Right lobe of liver (tissue), 6 donors: ENCODE measurements around the gene WDHD1. TPM values are rescaled to one million over a fixed set of nuclear protein-coding genes. Genes with fewer than 3 reads are reported as not detected.
A peak's percentile ranks its signal among the peaks of the same experiment; 100 is the strongest.

Source experiments
- ATAC-seq, 4 donors: fragments of 200-7000 bp; cut with Tn5 transposase; one replicate each; pipeline ENCODE4 v1.9.1; 2020; ENCODE audit warnings: mild to moderate bottlenecking in 4 of 4, moderate library complexity in 4 of 4
- DNase-seq, 3 donors: peaks; one replicate each; pipeline ENCODE4 v3.0.0-alpha.2; 2020
- H3K27ac ChIP-seq, 3 donors: fragments of 200-600 bp; one replicate each; pipeline ENCODE4 v1.8.0; 2022
- H3K27me3 ChIP-seq, 2 donors: fragments of 200-600 bp; one replicate each; pipeline ENCODE4 v1.8.0; 2022
- H3K36me3 ChIP-seq, 4 donors: fragments of 200-600 bp; sonication (generic) in 1 of 4; one replicate each; pipeline versions ENCODE4 v1.5.1 to v1.8.0; 2017 to 2022; ENCODE audit warnings: control low read depth in 1 of 4
- H3K4me1 ChIP-seq, 4 donors: fragments of 200-600 bp; sonication (generic) in 1 of 4; one replicate each; pipeline versions ENCODE4 v1.5.1 to v1.8.0; 2017 to 2022; ENCODE audit warnings: control low read depth in 1 of 4
- H3K4me3 ChIP-seq, 3 donors: fragments of 200-600 bp; one replicate each; pipeline ENCODE4 v1.8.0; 2022
- H3K9me3 ChIP-seq, 4 donors: fragments of 200-600 bp; sonication (generic) in 1 of 4; one replicate each; pipeline versions ENCODE4 v1.5.1 to v1.8.0; 2017 to 2022; ENCODE audit warnings: control low read depth in 1 of 4
- CTCF ChIP-seq, 4 donors: fragments of 200-600 bp in 3 of 4; fragments of 450-650 bp in 1 of 4; IDR thresholded peaks; one replicate each; pipeline versions ENCODE4 v1.5.1 to v1.8.0; 2016 to 2022; ENCODE audit warnings: antibody characterized with exemption in 4 of 4, mild to moderate bottlenecking in 2 of 4
- POLR2A ChIP-seq: fragments of 450-650 bp; IDR thresholded peaks from one replicate; pipeline ENCODE4 v1.6.1; 2017; ENCODE audit warnings: antibody characterized with exemption, mild to moderate bottlenecking
- WGBS: methylation state at CpG from one replicate; pipeline ENCODE4 v1.1.6; 2018; ENCODE audit warnings: low coverage, low lambda C conversion rate; ENCODE audit not compliant: insufficient coverage; ENCODE audit errors: missing lambda C conversion rate; 5-methylcytosine and 5-hydroxymethylcytosine counted together
- intact Hi-C, 2 donors: fragments of 100-400 bp; cut with DNase I; formaldehyde crosslinking; loops; one replicate each; pipeline versions ENCODE4 v1.11.2 to v1.14.1; 2022
- total RNA-seq, 6 experiments: library from RNA; depleted of rRNA in 2 of 6; stranded (reverse); fragments of >200 nt in 2 of 6; fragmentation: NEBNext Ultra II Directional in 3 of 6; extraction: Animal tissue kit (Norgen Biotek cat#: 25700) in 3 of 6; gene quantifications; one replicate each; pipeline versions ENCODE4 v1.1.0 to v1.2.4, GENCODE V29; 2016 to 2023
- donor health status: DM: no; HTN: yes; CAD: no.
- donor health status: DM: no; HTN: no; CAD: no.
- donor health status: DM: no; HTN: no; CAD: no.
- donor health status: DM: no; HTN: yes; CAD: no.
- donor health status: DM: no; HTN: yes; CAD: no.

The WDHD1 gene
- total RNA-seq, 6 experiments from 2014 or later = 0.53 to 2.6 (median 1.3) TPM

- DNase-seq = no peak
- intact Hi-C loops = no loop called here
- ATAC-seq = no peak
- TF ChIP-seq POLR2A = no peak
- TF ChIP-seq CTCF (IDR thresholded peaks at IDR 0.05) = no peak
- H3K27me3 ChIP-seq = no peaks in the 10 kb centered on the region
- no peaks in the 10 kb centered on the region for H3K9me3 ChIP-seq
- H3K27ac ChIP-seq = no peak overlapping the region
- WGBS = no CpG with 5 or more reads among the region's 2 CpGs
- H3K36me3 ChIP-seq = no peaks in the 10 kb centered on the region
- no peaks in the 10 kb centered on the region for H3K4me1 ChIP-seq
- H3K4me3 ChIP-seq = no peak overlapping the region
Measured at GRCh38 chr14:55015006-55015405, 11.9 kb downstream of the WDHD1 start.

GRCh38 chr14:55005071-55005470 lies 21.8 kb downstream of the WDHD1 start:
- intact Hi-C loops = no loop called here
- Histone ChIP-seq H3K4me1 (no peaks in the 10 kb centered on the region), H3K9me3 (no peaks in the 10 kb centered on the region), H3K27me3 (no peaks in the 10 kb centered on the region), H3K27ac (no peak overlapping the region), H3K4me3 (no peak overlapping the region), H3K36me3 (no peaks in the 10 kb centered on the region)
- no peak for ATAC-seq
- no peak for DNase-seq
- no CpG with 5 or more reads among the region's 4 CpGs for WGBS
- TF ChIP-seq POLR2A = no peak
- no peak for TF ChIP-seq CTCF (IDR thresholded peaks at IDR 0.05)

GRCh38 chr14:55000381-55000780 lies 26.5 kb downstream of the WDHD1 start:
- Histone ChIP-seq H3K4me3 (no peak overlapping the region), H3K27me3 (no peaks in the 10 kb centered on the region), H3K9me3 (no peaks in the 10 kb centered on the region), H3K4me1 (no peaks in the 10 kb centered on the region), H3K36me3 (no peaks in the 10 kb centered on the region), H3K27ac (no peak overlapping the region)
- TF ChIP-seq CTCF (IDR thresholded peaks at IDR 0.05) (no peak), POLR2A (no peak)
- intact Hi-C loops = no loop called here
- no peak for DNase-seq
- ATAC-seq = no peak
- 86% methylated on average over 3 of the region's 3 CpGs for WGBS

GRCh38 chr14:54985156-54985555 lies 41.7 kb downstream of the WDHD1 start:
- Histone ChIP-seq H3K27ac (no peak overlapping the region), H3K4me1 (no peaks in the 10 kb centered on the region), H3K27me3 (no peaks in the 10 kb centered on the region), H3K9me3 (no peaks in the 10 kb centered on the region), H3K4me3 (no peak overlapping the region), H3K36me3 (no peaks in the 10 kb centered on the region)
- TF ChIP-seq POLR2A (no peak), CTCF (IDR thresholded peaks at IDR 0.05) (no peak)
- ATAC-seq (no peak), DNase-seq (no peak)
- 72% methylated on average over 4 of the region's 4 CpGs for WGBS
- intact Hi-C loops = no loop called here

- no peak for ATAC-seq
- DNase-seq = no peak
- peak in 3 of 4 donors; percentile 33 to 42 (median 39) for TF ChIP-seq CTCF (IDR thresholded peaks at IDR 0.05)
- no peak for TF ChIP-seq POLR2A
- no peak overlapping the region for H3K4me3 ChIP-seq
- no peaks in the 10 kb centered on the region for H3K4me1 ChIP-seq
- WGBS = 67% methylated on average over 6 of the region's 6 CpGs
- no peaks in the 10 kb centered on the region for H3K36me3 ChIP-seq
- no peaks in the 10 kb centered on the region for H3K27me3 ChIP-seq
- H3K9me3 ChIP-seq = no peaks in the 10 kb centered on the region
- H3K27ac ChIP-seq = no peak overlapping the region
- intact Hi-C loops = no loop called here
Measured at GRCh38 chr14:54981698-54982097, 45.2 kb downstream of the WDHD1 start.
